B cell (primary cell): ENCODE measurements around the gene MIX23. TPM values are rescaled to one million over a fixed set of nuclear protein-coding genes. Genes with fewer than 3 reads are reported as not detected.

ENCODE experiments used
- ATAC-seq: fragments of 200-7000 bp; cut with Tn5 transposase; one replicate; pipeline ENCODE4 v1.10.0; 2021; ENCODE audit warnings: low read depth, mild to moderate bottlenecking, moderate number of reproducible peaks, moderate library complexity
- CTCF ChIA-PET: fragments of 350-600 bp; sonication (Branson Sonifier 250); formaldehyde crosslinking; loops from one replicate; lab custom pipeline; 2021; ENCODE audit warnings: antibody characterized with exemption, inconsistent platforms; lab: Charles Lee
- POLR2A ChIA-PET: fragments of 350-600 bp; sonication (Branson Sonifier 250); formaldehyde crosslinking; loops from one replicate; lab custom pipeline; 2021; ENCODE audit warnings: antibody characterized with exemption; lab: Charles Lee
- DNase-seq: peaks from one replicate; pipeline ENCODE4 v3.0.0; 2013
- H2AFZ ChIP-seq: 2 replicates; pipeline ENCODE4 v1.6.1; 2012; ENCODE audit warnings: mild to moderate bottlenecking, low read depth, low read length; ENCODE audit not compliant: insufficient read depth, poor library complexity, severe bottlenecking
- H3K27ac ChIP-seq, 2 donors: 1 replicate in 1 of 2; 2 replicates in 1 of 2; pipeline ENCODE4 v1.5.1; 2012 to 2013; ENCODE audit warnings: low read length in 2 of 2, mild to moderate bottlenecking in 2 of 2, moderate library complexity in 1 of 2
- H3K27me3 ChIP-seq, 4 experiments: fragments of 200-600 bp in 1 of 4; sonication (generic) in 1 of 4; replicated peaks in 1 of 4; 1 replicate in 2 of 4; 2 replicates in 2 of 4; pipeline versions ENCODE4 v1.6.1 to v1.7.0; 2013 to 2016; ENCODE audit warnings: low read length in 3 of 4, mild to moderate bottlenecking in 2 of 4, mixed read lengths in 1 of 4, moderate library complexity in 1 of 4; ENCODE audit not compliant: insufficient read depth in 4 of 4, control insufficient read depth in 3 of 4; ENCODE audit errors: control extremely low read depth in 1 of 4
- H3K36me3 ChIP-seq, 2 experiments: replicated peaks in 1 of 2; 1 replicate in 1 of 2; 2 replicates in 1 of 2; pipeline versions ENCODE4 v1.6.1 to v1.7.1; 2013; ENCODE audit warnings: low read length in 1 of 2; ENCODE audit not compliant: insufficient read depth in 2 of 2, control insufficient read depth in 1 of 2; ENCODE audit errors: control extremely low read depth in 1 of 2, extremely low read depth in 1 of 2
- H3K4me1 ChIP-seq, 2 donors: fragments of 200-600 bp in 1 of 2; sonication (generic) in 1 of 2; 1 replicate in 1 of 2; 2 replicates in 1 of 2; pipeline versions ENCODE4 v1.5.1 to v1.6.1; 2013 to 2017; ENCODE audit warnings: low read length in 2 of 2; ENCODE audit not compliant: control insufficient read depth in 2 of 2, insufficient read depth in 2 of 2
- H3K4me2 ChIP-seq: replicated peaks from 2 replicates; pipeline ENCODE3; 2012; ENCODE audit warnings: mild to moderate bottlenecking, low read depth, low read length; ENCODE audit not compliant: poor library complexity, severe bottlenecking
- H3K4me3 ChIP-seq, 5 experiments: fragments of 200-600 bp in 1 of 5; sonication (generic) in 1 of 5; 1 replicate in 3 of 5; 2 replicates in 2 of 5; pipeline versions ENCODE4 v1.5.1 to v1.7.0; 2011 to 2016; ENCODE audit warnings: low read length in 4 of 5, mild to moderate bottlenecking in 4 of 5, low read depth in 2 of 5, control low read depth in 1 of 5, moderate library complexity in 1 of 5; ENCODE audit not compliant: insufficient read depth in 1 of 5; ENCODE audit errors: control extremely low read depth in 1 of 5, extremely low read depth in 1 of 5
- H3K79me2 ChIP-seq: fragments of 200-600 bp; sonication (generic); one replicate; pipeline ENCODE4 v1.6.0; 2016; ENCODE audit warnings: low read length; ENCODE audit not compliant: control insufficient read depth, insufficient read depth
- H3K9ac ChIP-seq: fragments of 200-600 bp; sonication (generic); 2 replicates; pipeline ENCODE4 v1.6.1; 2017; ENCODE audit warnings: mild to moderate bottlenecking, low read length, moderate library complexity
- H3K9me3 ChIP-seq, 3 donors: one replicate each; pipeline versions ENCODE4 v1.6.1 to v1.7.1; 2013; ENCODE audit warnings: low read length in 2 of 3; ENCODE audit not compliant: control insufficient read depth in 2 of 3, insufficient read depth in 1 of 3; ENCODE audit errors: control extremely low read depth in 1 of 3
- H4K20me1 ChIP-seq: 2 replicates; pipeline ENCODE4 v1.6.0; 2012; ENCODE audit warnings: mild to moderate bottlenecking, low read length; ENCODE audit not compliant: insufficient read depth, control insufficient read depth, poor library complexity, severe bottlenecking
- H3K27ac Mint-ChIP-seq: one replicate; pipeline ENCODE4 v1.8.0; 2021; ENCODE audit warnings: mixed read lengths
- H3K27me3 Mint-ChIP-seq: one replicate; pipeline ENCODE4 v1.8.0; 2021; ENCODE audit warnings: mixed read lengths
- H3K4me1 Mint-ChIP-seq: one replicate; pipeline ENCODE4 v1.8.0; 2021; ENCODE audit warnings: mixed read lengths
- H3K4me3 Mint-ChIP-seq: one replicate; pipeline ENCODE4 v1.8.0; 2021; ENCODE audit warnings: mixed read lengths
- H3K9me3 Mint-ChIP-seq: one replicate; pipeline ENCODE4 v1.8.0; 2022; ENCODE audit warnings: mixed read lengths; ENCODE audit not compliant: insufficient read depth
- CTCF ChIP-seq: fragments of 200-600 bp; IDR thresholded peaks from one replicate; pipeline ENCODE4 v1.8.0; 2022; ENCODE audit warnings: antibody characterized with exemption, mild to moderate bottlenecking
- EZH2 ChIP-seq: IDR thresholded peaks from 2 replicates; pipeline ENCODE4 v1.6.1; 2012; ENCODE audit warnings: borderline replicate concordance, low read depth, mild to moderate bottlenecking, moderate library complexity, low read length; ENCODE audit not compliant: insufficient read depth, poor library complexity, severe bottlenecking
- WGBS: methylation state at CpG from one replicate; pipeline ENCODE4 v1.1.5; 2013; ENCODE audit warnings: missing lambda C conversion rate; ENCODE audit not compliant: insufficient coverage; 5-methylcytosine and 5-hydroxymethylcytosine counted together
- intact Hi-C: fragments of 100-400 bp; cut with micrococcal nuclease; formaldehyde crosslinking; loops from one replicate; pipeline ENCODE4 v1.10.0; 2022
- polyA plus RNA-seq: library from polyadenylated mRNA; depleted of rRNA; stranded (reverse); fragments of >200 nt; gene quantifications from 2 replicates; pipeline ENCODE4 v1.2.3, GENCODE V29; 2012
- total RNA-seq, 2 donors: library from RNA; stranded (reverse); fragments of 120-200 nt in 1 of 2; gene quantifications; 1 replicate in 1 of 2; 2 replicates in 1 of 2; pipeline versions ENCODE4 v1.2.3 to v1.2.4, GENCODE V29; 2013 to 2022

Gene MIX23
- total and polyA plus RNA-seq, 2 donors (not counting 1 experiment from before 2014, with no cell fraction given) = 9.2 to 33.1 TPM

- ATAC-seq (no peak), DNase-seq (no peak)
- CTCF ChIA-PET = no interaction called here
- Mint-ChIP-seq H3K4me3 (no peak overlapping the region), H3K27me3 (peaks cover 4% of the 10 kb centered on the region), H3K4me1 (no peaks in the 10 kb centered on the region), H3K9me3 (peaks cover 11% of the 10 kb centered on the region), H3K27ac (no peak overlapping the region)
- POLR2A ChIA-PET = no interaction called here
- H3K9ac ChIP-seq = no peak overlapping the region
- WGBS = 100% methylated on average over 1 of the region's 5 CpGs
- no peak overlapping the region for H3K27ac ChIP-seq
- intact Hi-C loops = no loop called here
- no peaks in the 10 kb centered on the region for H3K4me1 ChIP-seq
- H4K20me1 ChIP-seq = no peaks in the 10 kb centered on the region
- H3K79me2 ChIP-seq = no peaks in the 10 kb centered on the region
- H3K4me2 ChIP-seq = no peak overlapping the region
- no peak overlapping the region for H2AFZ ChIP-seq
- H3K27me3 ChIP-seq = no peaks in the 10 kb centered on the region
- no peak overlapping the region for H3K4me3 ChIP-seq
- TF ChIP-seq EZH2 = no peak
- TF ChIP-seq CTCF = no peak
- no peaks in the 10 kb centered on the region for H3K36me3 ChIP-seq
- peaks cover 0 to 13% (median 3%) of the 10 kb centered on the region in 3 donors for H3K9me3 ChIP-seq
These were observed 60.6 kb downstream of the MIX23 start for GRCh38 chr3:122322095-122323075.

GRCh38 chr3:122318620-122319019 is 64.4 kb downstream of the MIX23 start:
- Histone ChIP-seq H3K4me1 (no peaks in the 10 kb centered on the region), H3K9ac (no peak overlapping the region), H3K9me3 (peaks cover 0 to 13% (median 3%) of the 10 kb centered on the region in 3 donors), H3K27me3 (no peaks in the 10 kb centered on the region), H4K20me1 (no peaks in the 10 kb centered on the region), H3K4me2 (no peak overlapping the region), H3K79me2 (no peaks in the 10 kb centered on the region), H3K27ac (no peak overlapping the region), H3K4me3 (no peak overlapping the region), H3K36me3 (no peaks in the 10 kb centered on the region), H2AFZ (no peak overlapping the region)
- H3K9me3 Mint-ChIP-seq = peaks cover 11% of the 10 kb centered on the region
- WGBS = no CpG with 5 or more reads among the region's 2 CpGs
- ChIA-PET POLR2A (no interaction called here), CTCF (interaction anchor here (0.7 kb wide), 1 partner anchor 12 kb away, joined by 5 read pairs; no protein-coding TSS in a partner anchor)
- H3K4me1 Mint-ChIP-seq = no peaks in the 10 kb centered on the region
- no peak overlapping the region for H3K4me3 Mint-ChIP-seq
- DNase-seq (no peak), ATAC-seq (no peak)
- H3K27me3 Mint-ChIP-seq = peaks cover 14% of the 10 kb centered on the region
- no peak overlapping the region for H3K27ac Mint-ChIP-seq
- TF ChIP-seq CTCF (no peak), EZH2 (no peak)
- intact Hi-C loops = no loop called here
